NCI-H2227 (cell line): ENCODE measurements around the gene EFHC1.

Experiments used
- DNase-seq: peaks from one replicate; lab custom pipeline; 2025; ENCODE audit not compliant: unreplicated experiment; lab: John Stamatoyannopoulos, UW

The EFHC1 gene

GRCh38 chr6:52500238-52501129, 80.3 kb downstream of the EFHC1 start:
- no peak for DNase-seq

- DNase-seq = no peak
Measured at GRCh38 chr6:52502306-52503029, 82.3 kb downstream of the EFHC1 start.

DNA sequence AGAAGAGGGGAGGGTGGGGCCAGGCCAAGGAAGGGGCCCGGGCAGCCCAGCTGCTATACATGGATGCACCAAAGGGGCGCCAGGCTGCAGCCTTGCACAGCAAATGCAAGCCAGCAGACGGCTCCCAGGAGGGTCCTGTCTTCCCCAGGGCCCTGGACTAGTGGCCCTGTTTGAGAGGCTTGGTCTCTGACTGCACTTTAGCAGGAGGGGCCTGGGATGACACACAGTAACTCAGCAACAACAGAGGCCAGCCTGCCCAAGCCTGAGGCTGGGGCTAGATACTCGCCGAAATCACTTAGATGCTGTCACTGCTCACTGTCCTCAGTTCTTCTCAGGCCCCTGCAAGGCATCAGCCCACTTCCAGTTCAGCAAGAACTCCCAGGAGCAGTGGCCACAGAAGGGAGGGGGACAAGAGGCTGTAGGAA, 83.2 kb downstream of the EFHC1 start:
- DNase-seq = no peak

DNA sequence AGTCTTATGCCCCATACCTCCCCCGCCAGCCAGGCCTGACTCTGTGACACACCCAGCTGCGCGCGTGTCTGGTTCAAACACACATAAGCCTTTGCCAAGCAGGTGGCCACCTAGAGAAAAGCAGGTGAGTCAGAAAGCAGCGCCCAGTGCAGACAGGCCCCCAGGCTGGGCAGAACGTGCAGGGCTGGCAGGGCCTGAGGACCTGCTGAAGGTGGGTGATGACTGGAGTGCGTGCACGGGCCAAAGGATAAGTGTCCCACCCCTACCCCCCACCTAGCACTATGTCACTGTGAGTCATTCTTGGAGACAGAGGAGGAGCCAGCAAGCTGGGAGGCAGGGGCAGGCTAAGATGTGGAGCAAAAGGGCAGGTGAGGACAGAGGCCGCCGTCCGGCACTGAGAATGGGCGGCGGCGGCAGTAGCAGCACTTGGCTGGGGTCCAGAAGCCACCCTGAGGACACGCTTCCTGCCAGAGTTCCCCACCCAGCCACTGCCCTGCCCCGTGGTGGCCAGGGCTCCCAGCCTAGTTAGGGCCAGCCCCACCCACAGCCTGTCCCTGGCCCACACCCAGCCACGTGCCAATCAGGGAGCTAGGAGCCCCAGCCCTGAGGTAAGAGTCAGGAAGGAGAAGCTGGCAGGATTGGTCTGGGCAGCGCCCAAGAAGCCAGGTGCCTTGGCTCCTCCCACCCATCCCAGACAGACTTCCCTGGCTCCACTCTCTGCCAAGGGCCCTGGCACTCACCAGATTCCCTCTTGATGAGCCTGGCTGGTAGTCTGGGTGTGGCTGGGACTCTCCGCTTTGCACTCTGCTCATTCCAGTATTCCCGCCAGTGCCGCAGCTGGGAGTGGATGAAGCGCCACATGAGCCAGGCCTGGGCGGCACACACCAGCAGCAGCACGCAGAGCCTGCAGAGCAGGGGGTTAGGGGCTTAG, 84.0 kb downstream of the EFHC1 start:
- DNase-seq = no peak

GRCh38 chr6:52504782-52505136, 84.6 kb downstream of the EFHC1 start:
- DNase-seq = no peak

- no peak for DNase-seq
Measured at GRCh38 chr6:52505726-52506409, 85.7 kb downstream of the EFHC1 start.

DNA sequence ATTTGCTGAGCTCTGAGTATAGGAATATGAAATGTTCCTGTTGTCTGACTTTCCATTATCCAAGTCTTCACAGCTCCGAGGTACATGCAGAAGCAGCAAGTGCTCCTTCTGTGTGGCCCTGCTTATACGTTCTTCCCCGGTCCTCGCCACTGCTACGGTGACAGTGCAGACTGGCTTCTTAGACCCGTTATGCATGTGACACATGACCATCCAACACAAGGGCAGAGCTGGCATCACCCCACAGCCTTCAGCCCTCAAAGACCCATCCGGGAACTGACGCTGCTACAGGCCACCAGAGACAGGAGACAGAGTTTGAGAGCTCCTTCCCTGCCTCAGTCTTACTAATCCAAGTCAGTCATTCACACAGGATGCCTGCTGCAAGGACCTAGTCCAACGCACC, 86.3 kb downstream of the EFHC1 start:
- no peak for DNase-seq

DNA sequence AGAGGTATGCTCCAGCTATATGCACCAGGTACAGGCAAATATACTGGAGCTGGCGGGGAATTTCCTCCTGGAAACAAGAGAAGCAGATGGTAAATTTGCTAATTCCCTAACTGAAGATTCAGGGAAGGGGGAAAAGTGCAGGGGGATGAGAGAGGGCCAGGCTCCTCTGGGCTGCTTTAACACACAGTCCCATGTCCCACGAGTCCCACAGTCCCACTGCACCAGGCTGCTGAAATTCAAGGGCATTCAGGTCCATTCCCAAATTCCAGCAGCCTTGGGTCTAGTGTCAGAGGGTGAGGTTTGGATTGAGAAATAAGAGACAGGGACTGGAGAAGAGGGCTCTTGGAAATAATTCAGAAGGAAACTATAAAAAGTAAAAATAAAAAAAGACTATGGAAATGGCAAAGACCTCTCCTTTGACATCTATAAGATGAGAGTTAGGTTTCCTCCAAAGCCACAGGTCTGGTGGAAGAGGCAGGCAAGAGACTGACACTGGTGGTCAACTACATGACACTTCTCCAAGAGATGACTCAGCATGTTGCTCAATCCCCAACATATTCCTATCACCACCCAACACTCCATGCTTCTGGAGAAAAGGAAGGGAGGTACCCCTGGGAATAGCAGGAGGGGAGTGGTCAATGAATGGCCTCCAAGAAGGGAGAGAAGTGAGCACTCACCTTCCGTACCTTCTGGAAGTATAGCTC, 87.6 kb downstream of the EFHC1 start:
- no peak for DNase-seq

GRCh38 chr6:52508261-52508739, 88.2 kb downstream of the EFHC1 start:
- no peak for DNase-seq

- no peak for DNase-seq
Measured at GRCh38 chr6:52509281-52510212, 89.4 kb downstream of the EFHC1 start.

GRCh38 chr6:52510213-52510562, 90.0 kb downstream of the EFHC1 start:
- DNase-seq = no peak

GRCh38 chr6:52511163-52511562, 91.0 kb downstream of the EFHC1 start:
- DNase-seq = no peak

DNA sequence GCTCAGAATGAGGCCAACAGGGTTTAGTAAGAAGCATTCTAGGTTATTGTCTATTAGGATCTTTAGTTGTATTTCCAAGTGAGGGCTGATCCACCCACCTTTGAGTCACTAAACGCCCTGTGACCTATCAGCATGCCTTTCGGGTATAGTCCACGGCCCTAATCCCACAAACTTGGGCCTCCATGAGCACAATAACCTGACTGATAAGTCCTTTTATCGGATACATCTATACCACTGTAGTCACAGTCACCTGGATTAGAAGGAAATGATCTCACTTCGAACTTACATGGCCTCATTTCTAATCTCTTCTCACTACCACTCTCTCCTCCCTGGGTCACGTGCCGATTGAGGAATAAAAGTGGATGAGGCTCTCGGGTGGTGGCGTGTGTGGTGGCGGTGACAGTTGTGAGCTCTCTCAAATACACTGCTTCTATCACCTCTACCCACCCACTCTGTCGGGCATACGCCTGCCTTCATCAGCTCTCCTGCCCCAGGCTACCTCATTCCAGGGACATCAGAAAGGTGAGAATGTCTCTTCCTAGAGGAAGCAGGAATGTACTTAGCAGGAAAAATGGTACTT, 91.5 kb downstream of the EFHC1 start:
- no peak for DNase-seq

DNA sequence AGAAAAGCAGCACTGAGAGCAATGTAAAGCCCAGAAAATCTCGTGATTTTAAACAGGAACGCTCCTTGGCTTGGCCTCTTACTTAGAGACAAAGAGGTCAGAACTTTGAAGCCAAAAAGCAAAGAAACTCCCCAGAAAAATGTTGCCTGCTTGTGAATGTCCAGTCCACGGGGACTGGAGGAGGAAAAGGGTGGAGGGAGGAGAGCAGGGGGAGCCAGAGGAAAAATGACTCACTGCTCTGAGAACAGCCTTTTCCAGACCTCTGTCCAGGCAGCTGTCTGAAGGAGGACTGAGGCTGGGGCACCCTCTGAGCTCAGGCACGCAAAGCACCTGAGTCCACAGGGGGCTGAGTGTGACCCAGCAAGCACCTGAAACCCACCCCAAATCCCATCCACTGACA, 92.1 kb downstream of the EFHC1 start:
- no peak for DNase-seq

DNA sequence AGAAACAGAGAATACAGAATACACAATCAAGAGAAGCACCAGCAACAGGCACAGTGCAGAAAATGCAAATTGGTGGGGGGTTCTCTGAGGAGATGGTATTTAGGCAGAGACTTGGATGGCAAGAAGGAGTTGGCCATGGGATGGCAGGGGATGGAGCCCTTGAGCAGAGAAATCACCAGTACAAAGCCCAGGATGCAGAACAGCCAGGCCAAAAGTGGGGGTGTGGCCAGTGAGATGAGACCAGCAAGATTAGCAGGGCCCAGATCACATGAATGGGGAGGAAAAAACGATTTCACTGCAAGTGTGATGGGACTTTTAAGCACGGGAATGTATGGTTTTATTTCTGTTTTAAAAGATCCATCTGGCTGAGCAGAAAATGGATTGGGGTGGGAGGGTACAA, 93.3 kb downstream of the EFHC1 start:
- no peak for DNase-seq

DNA sequence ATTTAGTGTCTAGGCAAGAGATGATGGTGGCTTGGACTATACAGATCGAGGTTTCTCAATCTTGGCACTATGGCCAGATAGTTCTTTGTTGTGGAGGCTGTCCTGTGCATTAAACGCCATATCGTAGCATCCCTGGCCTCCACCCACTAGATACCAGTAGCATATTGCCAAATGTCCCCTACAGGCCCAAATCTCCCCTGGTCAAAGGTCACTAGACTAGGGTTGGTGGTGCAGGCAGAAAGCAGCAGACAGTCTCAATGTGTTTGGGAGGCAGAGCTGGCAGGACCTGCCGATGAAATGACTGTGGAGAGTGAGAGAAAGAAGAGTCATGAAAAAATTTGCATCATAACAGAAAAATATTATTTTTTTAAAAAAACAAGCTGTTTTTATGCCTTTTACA, 93.8 kb downstream of the EFHC1 start:
- DNase-seq = no peak

GRCh38 chr6:52514514-52514913, 94.4 kb downstream of the EFHC1 start:
- no peak for DNase-seq

DNA sequence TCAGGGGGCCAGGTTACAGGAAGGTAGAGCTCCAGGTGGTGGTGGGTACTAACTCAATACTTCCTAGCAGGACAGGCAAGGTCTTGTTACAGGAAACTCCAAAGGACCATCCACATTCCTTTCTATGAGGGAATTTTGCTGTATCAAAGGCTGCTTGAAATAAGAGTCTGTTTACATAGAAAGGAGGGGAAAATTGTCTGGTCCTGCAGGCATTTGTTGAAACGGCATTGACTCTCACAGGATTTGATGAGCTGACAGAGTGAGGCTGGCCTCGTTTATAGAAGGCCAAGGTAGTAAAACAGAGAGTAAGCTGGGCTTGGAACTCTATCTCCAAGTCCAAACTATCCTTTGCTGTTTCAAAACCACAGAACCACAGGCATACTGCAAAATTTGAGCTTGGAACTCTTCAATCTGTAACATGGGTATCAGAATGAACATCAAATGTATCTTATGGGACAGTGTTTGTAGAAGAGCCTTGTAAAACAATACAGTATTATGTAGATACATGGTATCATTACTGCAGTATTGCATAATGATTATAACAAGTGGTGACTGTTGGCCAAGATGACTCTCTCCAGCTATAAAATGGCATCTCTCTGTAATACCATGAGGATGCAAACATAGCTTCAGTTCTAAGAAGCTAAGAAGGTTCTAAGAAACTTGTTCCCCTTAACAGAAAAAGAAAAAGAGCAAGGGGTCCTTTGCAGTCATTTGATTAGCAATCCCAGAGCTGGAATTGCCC, 95.2 kb downstream of the EFHC1 start:
- no peak for DNase-seq
